ENCODE measurements around the gene HSF2.

DNA sequence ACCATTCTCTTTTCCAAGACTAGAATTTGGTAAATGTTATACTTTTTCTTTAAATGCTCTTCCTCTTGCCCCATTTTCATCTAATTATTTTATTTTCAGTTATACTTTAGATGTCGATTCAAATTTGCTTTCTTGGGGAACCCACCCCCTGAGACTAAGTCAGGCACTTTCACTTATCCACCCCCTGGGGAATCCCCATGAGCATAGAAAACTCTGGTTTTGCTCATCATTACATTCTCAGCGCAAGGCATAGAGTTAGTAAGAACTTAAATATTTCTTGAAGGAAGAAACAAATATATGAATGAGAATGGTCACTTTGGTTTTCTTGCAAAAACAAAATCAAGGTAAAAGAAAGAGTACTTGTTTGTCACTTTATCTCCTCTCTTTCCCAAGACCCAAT, 25.1 kb upstream of the HSF2 start:
- TF ChIP-seq, protein P1, sequence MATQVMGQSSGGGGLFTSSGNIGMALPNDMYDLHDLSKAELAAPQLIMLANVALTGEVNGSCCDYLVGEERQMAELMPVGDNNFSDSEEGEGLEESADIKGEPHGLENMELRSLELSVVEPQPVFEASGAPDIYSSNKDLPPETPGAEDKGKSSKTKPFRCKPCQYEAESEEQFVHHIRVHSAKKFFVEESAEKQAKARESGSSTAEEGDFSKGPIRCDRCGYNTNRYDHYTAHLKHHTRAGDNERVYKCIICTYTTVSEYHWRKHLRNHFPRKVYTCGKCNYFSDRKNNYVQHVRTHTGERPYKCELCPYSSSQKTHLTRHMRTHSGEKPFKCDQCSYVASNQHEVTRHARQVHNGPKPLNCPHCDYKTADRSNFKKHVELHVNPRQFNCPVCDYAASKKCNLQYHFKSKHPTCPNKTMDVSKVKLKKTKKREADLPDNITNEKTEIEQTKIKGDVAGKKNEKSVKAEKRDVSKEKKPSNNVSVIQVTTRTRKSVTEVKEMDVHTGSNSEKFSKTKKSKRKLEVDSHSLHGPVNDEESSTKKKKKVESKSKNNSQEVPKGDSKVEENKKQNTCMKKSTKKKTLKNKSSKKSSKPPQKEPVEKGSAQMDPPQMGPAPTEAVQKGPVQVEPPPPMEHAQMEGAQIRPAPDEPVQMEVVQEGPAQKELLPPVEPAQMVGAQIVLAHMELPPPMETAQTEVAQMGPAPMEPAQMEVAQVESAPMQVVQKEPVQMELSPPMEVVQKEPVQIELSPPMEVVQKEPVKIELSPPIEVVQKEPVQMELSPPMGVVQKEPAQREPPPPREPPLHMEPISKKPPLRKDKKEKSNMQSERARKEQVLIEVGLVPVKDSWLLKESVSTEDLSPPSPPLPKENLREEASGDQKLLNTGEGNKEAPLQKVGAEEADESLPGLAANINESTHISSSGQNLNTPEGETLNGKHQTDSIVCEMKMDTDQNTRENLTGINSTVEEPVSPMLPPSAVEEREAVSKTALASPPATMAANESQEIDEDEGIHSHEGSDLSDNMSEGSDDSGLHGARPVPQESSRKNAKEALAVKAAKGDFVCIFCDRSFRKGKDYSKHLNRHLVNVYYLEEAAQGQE (IDR thresholded peaks at IDR 0.05; ENCODE audit: unreplicated experiment), result no peak
- TF ChIP-seq, protein P2, sequence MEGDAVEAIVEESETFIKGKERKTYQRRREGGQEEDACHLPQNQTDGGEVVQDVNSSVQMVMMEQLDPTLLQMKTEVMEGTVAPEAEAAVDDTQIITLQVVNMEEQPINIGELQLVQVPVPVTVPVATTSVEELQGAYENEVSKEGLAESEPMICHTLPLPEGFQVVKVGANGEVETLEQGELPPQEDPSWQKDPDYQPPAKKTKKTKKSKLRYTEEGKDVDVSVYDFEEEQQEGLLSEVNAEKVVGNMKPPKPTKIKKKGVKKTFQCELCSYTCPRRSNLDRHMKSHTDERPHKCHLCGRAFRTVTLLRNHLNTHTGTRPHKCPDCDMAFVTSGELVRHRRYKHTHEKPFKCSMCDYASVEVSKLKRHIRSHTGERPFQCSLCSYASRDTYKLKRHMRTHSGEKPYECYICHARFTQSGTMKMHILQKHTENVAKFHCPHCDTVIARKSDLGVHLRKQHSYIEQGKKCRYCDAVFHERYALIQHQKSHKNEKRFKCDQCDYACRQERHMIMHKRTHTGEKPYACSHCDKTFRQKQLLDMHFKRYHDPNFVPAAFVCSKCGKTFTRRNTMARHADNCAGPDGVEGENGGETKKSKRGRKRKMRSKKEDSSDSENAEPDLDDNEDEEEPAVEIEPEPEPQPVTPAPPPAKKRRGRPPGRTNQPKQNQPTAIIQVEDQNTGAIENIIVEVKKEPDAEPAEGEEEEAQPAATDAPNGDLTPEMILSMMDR (conservative IDR thresholded peaks at IDR 0.05; ENCODE audit: low read depth in 2 of 2), result no peak
- TF ChIP-seq STAT1 (IDR thresholded peaks at IDR 0.05; ENCODE audit: unreplicated experiment) (no peak), CREB1 (CRISPR knock-in tag; IDR thresholded peaks at IDR 0.05; ENCODE audit: low read depth) (no peak), EZH2 (IDR thresholded peaks at IDR 0.05; ENCODE audit: low read depth, unreplicated experiment) (no peak), POLR2AphosphoS5 (IDR thresholded peaks at IDR 0.05; ENCODE audit: low read depth) (no peak), JUNB (IDR thresholded peaks at IDR 0.05; ENCODE audit: unreplicated experiment) (no peak)
